ENCODE measurements around the gene LYSMD2. TPM values are rescaled to one million over a fixed set of nuclear protein-coding genes. Genes with fewer than 3 reads are reported as not detected.

Gene LYSMD2
- polyA plus RNA-seq, 1 donor from 2014 or later = 8.3 TPM

DNA sequence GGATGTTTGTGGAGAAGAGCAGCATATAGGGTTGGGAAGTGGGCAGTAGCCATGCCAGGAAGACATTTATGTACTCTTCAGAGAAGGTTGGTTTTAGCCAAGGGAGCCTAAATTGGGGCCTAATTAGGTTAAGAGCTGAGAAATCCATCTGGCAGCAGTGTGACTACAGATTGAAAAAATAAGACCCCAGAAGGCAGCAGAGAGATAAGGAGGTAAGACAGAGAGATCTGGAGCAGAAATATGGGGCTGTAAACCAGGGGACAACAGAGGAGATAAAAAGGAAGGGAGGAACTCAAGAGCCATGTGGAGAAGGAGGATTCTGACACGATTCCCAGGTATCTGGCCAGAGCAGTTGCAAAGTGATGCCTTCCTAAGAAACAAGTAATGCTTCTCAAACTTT lies 23.3 kb downstream of the LYSMD2 start:
- Histone ChIP-seq H3K9ac (ENCODE audit: low read length) (no peak overlapping the region), H3K4me2 (ENCODE audit: low read length) (no peak overlapping the region), H4K20me1 (ENCODE audit: insufficient read depth) (no peaks in the 10 kb centered on the region), H3K4me3 (ENCODE audit: low read length) (no peak overlapping the region), H3K79me2 (replicated peaks; ENCODE audit: insufficient read depth, low read length) (no peaks in the 10 kb centered on the region), H3K27ac (ENCODE audit: low read length) (no peak overlapping the region), H3K9me3 (ENCODE audit: low read length) (no peaks in the 10 kb centered on the region), H3K36me3 (ENCODE audit: insufficient read depth, low read length) (peaks cover 31% of the 10 kb centered on the region), H3K27me3 (ENCODE audit: insufficient read depth, low read depth, low read length) (no peaks in the 10 kb centered on the region), H2AFZ (ENCODE audit: low read depth, low read length) (no peak overlapping the region), H3F3A (ENCODE audit: insufficient read depth, low read length, poor library complexity, severe bottlenecking) (no peaks in the 10 kb centered on the region), H3K9me2 (ENCODE audit: insufficient read depth, low read length) (no peaks in the 10 kb centered on the region)
- TF ChIP-seq, protein P1, sequence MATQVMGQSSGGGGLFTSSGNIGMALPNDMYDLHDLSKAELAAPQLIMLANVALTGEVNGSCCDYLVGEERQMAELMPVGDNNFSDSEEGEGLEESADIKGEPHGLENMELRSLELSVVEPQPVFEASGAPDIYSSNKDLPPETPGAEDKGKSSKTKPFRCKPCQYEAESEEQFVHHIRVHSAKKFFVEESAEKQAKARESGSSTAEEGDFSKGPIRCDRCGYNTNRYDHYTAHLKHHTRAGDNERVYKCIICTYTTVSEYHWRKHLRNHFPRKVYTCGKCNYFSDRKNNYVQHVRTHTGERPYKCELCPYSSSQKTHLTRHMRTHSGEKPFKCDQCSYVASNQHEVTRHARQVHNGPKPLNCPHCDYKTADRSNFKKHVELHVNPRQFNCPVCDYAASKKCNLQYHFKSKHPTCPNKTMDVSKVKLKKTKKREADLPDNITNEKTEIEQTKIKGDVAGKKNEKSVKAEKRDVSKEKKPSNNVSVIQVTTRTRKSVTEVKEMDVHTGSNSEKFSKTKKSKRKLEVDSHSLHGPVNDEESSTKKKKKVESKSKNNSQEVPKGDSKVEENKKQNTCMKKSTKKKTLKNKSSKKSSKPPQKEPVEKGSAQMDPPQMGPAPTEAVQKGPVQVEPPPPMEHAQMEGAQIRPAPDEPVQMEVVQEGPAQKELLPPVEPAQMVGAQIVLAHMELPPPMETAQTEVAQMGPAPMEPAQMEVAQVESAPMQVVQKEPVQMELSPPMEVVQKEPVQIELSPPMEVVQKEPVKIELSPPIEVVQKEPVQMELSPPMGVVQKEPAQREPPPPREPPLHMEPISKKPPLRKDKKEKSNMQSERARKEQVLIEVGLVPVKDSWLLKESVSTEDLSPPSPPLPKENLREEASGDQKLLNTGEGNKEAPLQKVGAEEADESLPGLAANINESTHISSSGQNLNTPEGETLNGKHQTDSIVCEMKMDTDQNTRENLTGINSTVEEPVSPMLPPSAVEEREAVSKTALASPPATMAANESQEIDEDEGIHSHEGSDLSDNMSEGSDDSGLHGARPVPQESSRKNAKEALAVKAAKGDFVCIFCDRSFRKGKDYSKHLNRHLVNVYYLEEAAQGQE (IDR thresholded peaks at IDR 0.05; ENCODE audit: borderline replicate concordance) = no peak
- TF ChIP-seq MXI1 (conservative IDR thresholded peaks at IDR 0.05; ENCODE audit: poor library complexity, severe bottlenecking) (no peak), EZH2 (IDR thresholded peaks at IDR 0.05; ENCODE audit: borderline replicate concordance, insufficient read depth, low read length, poor library complexity, severe bottlenecking) (no peak), SMC3 (conservative IDR thresholded peaks at IDR 0.05; ENCODE audit: poor library complexity) (no peak), POLR2AphosphoS5 (IDR thresholded peaks at IDR 0.05) (no peak), TAF1 (IDR thresholded peaks at IDR 0.05; ENCODE audit: low read depth) (no peak), RAD21 (conservative IDR thresholded peaks at IDR 0.05) (no peak), EP300 (conservative IDR thresholded peaks at IDR 0.05; ENCODE audit: poor library complexity, severe bottlenecking) (no peak)
- TF ChIP-seq, protein P2, sequence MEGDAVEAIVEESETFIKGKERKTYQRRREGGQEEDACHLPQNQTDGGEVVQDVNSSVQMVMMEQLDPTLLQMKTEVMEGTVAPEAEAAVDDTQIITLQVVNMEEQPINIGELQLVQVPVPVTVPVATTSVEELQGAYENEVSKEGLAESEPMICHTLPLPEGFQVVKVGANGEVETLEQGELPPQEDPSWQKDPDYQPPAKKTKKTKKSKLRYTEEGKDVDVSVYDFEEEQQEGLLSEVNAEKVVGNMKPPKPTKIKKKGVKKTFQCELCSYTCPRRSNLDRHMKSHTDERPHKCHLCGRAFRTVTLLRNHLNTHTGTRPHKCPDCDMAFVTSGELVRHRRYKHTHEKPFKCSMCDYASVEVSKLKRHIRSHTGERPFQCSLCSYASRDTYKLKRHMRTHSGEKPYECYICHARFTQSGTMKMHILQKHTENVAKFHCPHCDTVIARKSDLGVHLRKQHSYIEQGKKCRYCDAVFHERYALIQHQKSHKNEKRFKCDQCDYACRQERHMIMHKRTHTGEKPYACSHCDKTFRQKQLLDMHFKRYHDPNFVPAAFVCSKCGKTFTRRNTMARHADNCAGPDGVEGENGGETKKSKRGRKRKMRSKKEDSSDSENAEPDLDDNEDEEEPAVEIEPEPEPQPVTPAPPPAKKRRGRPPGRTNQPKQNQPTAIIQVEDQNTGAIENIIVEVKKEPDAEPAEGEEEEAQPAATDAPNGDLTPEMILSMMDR (IDR thresholded peaks at IDR 0.05; ENCODE audit: poor library complexity, severe bottlenecking) = no peak

DNA sequence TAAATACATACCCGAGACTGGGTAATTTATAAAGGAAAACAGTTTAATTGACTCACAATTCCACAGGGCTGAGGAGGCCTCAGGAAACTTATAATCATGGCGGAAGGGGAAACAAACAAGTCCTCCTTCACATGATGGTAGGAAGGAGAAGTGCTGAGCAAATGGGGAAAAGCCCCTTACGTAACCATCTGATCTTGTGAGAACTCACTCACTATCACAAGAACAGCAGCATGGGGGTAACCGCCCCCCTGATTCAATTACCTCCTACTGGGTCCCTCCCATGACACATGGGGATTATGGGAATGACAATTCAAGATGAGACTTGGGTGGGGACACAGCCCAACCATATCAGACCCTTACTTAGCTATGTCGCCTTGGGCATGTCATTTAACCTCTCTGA lies 28.4 kb downstream of the LYSMD2 start:
- H3K9ac ChIP-seq (ENCODE audit: low read length) = no peak overlapping the region
- H3K27ac ChIP-seq (ENCODE audit: low read length) = no peak overlapping the region
- no peaks in the 10 kb centered on the region for H4K20me1 ChIP-seq (ENCODE audit: insufficient read depth)
- TF ChIP-seq TAF1 (IDR thresholded peaks at IDR 0.05; ENCODE audit: low read depth) (no peak), RAD21 (conservative IDR thresholded peaks at IDR 0.05) (no peak), SMC3 (conservative IDR thresholded peaks at IDR 0.05; ENCODE audit: poor library complexity) (no peak), MXI1 (conservative IDR thresholded peaks at IDR 0.05; ENCODE audit: poor library complexity, severe bottlenecking) (no peak), POLR2AphosphoS5 (IDR thresholded peaks at IDR 0.05) (no peak), EP300 (conservative IDR thresholded peaks at IDR 0.05; ENCODE audit: poor library complexity, severe bottlenecking) (no peak), EZH2 (IDR thresholded peaks at IDR 0.05; ENCODE audit: borderline replicate concordance, insufficient read depth, low read length, poor library complexity, severe bottlenecking) (no peak)
- TF ChIP-seq, protein P1 (IDR thresholded peaks at IDR 0.05; ENCODE audit: borderline replicate concordance) = no peak
- TF ChIP-seq, protein P2 (IDR thresholded peaks at IDR 0.05; ENCODE audit: poor library complexity, severe bottlenecking) = no peak
- no peaks in the 10 kb centered on the region for H3F3A ChIP-seq (ENCODE audit: insufficient read depth, low read length, poor library complexity, severe bottlenecking)
- H3K9me2 ChIP-seq (ENCODE audit: insufficient read depth, low read length) = no peaks in the 10 kb centered on the region
- H3K9me3 ChIP-seq (ENCODE audit: low read length) = no peaks in the 10 kb centered on the region
- no peak overlapping the region for H3K4me3 ChIP-seq (ENCODE audit: low read length)
- no peaks in the 10 kb centered on the region for H3K79me2 ChIP-seq (replicated peaks; ENCODE audit: insufficient read depth, low read length)
- H3K4me2 ChIP-seq (ENCODE audit: low read length) = no peak overlapping the region
- no peaks in the 10 kb centered on the region for H3K27me3 ChIP-seq (ENCODE audit: insufficient read depth, low read depth, low read length)
- no peak overlapping the region for H2AFZ ChIP-seq (ENCODE audit: low read depth, low read length)
- peaks cover 32% of the 10 kb centered on the region for H3K36me3 ChIP-seq (ENCODE audit: insufficient read depth, low read length)
